GM18861 (cell line): Measurements from ENCODE around the gene UBN2.
"Not testable (repeated sequence)": the region's sequence is repeated elsewhere in the genome, so short reads cannot be mapped to it uniquely, and the experiment has no call there.

ENCODE experiments used
- ATAC-seq: cut with Tn5 transposase; IDR thresholded peaks from one replicate; pipeline ENCODE4 v1.9.1; 2021; ENCODE audit not compliant: unreplicated experiment

UBN2 gene

DNA sequence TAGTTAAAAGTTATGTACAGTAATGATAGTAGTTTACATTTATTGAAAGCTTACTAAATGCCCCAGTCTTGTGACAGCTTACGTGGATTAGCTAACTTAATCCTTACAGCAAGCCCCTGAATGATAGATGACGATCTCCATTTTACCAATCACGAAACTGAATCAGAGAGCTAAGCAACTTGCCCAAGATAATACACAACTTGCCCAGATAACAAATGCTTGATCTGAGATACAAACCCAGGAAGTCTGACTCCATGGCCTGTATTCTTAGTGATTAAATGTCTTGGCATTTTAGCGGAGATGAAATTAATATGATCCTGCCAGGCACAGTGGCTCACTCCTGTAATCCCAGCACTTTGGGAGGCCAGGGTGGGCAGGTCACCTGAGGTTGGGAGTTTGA is 63.2 kb downstream of the UBN2 start:
- ATAC-seq: no peak

DNA sequence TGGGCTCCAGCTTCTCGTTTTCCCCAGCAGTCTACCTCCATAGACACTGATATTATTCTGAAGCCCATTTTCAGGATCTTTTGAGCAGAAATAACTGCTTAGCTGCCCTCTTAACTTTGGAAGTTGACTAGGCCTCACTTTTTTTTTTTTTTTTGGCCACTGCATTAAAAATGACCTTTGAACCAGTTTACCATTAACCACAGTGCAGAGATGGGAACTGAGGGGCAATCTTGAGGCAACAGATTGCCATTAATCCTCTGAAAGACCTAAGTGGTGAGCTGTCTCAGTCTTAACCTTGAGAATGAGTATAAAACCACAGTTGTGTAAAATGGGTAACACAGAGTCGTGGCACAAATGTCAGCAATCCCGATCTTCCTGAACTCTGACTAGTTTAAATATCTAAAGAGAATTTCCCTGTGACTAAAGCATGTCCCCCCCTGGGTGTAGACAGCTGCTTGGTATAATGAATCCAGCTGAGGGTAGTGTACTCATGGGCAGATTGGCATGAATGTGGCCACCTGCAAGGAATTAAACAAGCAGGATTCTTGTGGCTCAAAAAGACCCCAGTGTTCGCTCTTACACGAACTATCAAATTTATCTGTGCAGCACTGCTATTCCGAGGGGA is 64.0 kb downstream of the UBN2 start:
- ATAC-seq: no peak

DNA sequence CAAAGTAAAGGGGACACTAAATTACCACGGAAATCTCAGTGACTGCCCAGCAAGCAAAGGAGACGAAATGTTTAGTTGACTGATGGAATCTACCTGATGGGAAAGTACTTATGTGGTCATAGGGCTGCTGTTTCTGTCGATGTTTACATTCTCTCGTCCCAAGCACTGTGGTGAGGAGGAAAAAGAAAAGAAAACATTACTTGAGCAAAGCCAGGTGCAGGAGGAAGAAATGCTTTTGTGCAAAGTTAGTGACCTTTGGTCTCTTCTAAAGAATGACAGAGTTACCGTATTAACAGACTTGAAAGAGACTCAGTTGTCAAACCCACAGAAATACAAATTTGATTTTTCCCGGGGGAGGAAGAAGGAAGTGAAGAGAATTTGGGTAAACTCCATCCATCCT is 66.8 kb downstream of the UBN2 start:
- no peak for ATAC-seq

DNA sequence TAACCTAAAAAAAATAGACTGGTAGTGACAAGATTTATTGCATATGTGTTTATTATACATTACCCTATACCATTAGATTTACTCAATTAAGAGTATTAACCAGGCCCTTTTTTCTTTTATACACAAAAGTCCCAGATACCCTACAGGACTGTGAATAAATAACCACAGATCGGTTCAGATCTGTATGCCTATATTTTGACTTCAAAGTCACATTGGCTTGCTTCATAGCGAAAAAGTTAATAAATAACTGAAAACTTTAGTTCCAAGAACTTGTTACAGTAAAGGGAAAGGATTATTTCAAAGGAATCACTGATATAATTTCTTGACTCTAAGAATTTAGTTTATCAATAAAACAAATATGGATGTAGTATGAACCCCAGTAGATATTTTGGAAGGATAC is 68.3 kb downstream of the UBN2 start:
- no peak for ATAC-seq

DNA sequence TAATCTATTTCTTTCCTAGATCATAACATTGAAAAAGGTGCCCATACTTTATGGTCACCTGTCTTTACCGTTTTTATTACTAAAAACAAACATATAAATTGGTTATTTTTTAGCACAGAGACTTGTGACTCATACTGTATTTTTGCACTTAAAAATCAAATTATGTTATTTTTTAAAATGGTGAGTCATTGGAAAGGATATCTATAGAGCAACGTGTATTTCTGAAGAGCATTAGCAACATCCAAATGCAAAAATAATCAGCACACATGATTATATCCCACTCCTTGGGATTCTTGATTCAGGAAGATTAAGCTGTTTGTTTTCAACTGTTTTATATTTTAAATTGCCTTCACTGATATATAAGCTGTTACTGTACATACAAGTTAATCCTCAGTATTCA is 69.4 kb downstream of the UBN2 start:
- no peak for ATAC-seq

DNA sequence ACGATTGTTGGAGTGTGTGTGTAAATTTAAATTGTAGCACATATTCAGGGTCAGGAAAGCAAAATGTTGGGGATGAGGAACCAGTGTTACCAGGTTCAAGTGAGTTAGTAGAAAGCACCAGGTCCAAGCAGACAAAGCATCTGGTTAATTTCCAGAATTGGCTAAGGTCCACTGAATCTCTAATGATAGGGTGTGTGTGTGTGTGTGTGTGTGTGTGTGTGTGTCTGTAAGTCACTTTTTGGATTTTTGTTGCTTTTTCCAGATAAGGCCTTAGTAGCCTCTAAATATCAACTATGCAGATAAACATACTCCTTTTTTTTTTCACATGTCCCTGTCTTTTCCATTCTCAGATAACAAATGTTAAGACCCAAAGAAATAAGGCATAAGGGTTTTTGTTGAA is 73.5 kb downstream of the UBN2 start:
- ATAC-seq: no peak

DNA sequence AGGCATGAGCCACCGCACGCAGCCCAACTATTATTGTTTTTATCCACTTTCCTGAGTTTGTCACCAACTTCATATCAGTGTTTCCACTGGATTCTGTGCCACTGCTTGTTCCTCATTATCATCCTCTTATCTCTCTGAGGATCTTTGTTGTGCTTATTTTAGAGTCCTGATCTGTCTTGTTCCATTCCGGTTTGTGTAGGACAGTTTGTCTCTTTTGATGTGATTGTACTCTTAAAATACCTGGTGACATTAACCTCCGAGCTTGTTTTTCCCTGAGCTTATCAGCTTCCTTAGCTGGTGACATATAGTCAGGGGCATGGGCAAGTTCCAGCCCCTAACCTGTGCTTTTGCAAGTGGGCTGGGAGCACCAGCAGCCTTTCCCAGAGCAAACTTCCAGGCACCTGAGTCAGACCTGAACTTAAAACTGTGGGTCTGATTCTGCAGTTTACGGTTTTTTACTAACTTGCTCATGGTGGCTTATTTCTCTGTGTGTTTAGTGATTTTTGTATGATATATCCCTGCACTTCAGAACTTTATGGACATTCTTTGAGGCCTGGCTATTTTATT is 87.0 kb downstream of the UBN2 start:
- no peak for ATAC-seq

DNA sequence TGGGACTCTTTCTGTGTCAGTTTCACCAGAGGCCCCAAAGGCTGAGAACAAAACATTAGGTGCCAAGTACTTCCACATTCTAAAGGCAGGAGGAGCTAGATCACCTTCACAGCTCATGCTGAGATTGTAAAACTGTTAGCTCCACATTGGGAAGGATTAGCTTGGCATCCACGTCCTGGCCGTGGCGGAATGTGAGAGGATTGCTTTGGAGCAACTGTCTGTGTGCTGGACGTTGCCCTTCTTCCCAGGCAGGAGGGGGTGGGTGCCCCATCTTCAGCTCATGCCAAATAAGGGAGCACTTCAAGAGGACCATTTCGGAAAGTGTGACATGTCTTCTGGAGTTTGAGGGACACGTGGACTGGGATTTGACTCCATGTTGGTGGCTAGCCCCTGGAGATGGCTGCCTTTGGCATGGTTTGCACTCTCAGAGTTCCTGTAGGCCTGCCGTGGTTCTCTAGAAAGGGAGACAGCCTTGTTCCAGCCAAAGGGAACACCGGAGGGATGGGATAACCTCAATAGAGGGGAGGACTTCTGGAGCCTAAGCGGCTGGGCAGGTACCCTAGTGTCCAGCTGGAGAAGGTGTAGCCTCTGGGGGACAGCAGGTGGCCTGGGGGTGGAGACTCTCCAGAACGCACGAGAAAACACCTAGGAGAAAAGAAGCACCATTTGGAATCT is 90.2 kb downstream of the UBN2 start:
- no peak for ATAC-seq

DNA sequence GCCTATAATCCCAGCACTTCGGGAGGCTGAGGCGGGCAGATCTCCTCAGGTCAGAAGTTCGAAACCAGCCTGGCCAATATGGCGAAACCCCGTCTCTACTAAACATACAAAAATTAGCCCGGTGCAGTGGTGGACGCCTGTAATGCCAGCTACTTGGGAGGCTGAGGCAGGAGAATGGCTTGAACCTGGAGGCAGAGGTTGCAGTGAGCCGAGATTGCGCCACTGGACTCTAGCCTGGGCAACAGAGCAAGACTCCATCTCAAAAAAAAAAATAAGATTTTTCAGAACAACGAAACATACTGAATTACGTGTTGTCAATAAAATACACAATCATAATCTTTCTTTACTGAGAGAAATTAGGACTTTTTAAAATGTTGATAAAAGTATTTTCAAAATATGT is 93.7 kb downstream of the UBN2 start:
- ATAC-seq: not testable (repeated sequence)

DNA sequence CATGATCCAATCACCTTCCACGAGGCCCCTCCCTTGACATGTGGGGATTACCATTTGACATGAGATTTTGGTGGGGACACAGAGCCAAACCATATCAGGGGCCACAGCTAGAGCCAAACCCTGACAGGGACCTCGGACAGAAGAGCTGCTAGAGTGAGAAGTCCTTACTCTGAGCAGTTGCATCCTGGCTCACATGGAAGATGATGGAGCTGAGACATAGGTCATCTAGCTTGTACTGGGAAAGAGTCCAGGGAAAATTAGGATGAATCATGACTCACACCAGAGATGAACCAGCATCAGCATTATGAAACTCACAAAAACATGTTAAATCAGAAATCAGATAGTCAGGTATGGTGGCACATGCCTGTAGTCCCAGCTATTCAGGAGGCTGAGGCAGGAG is 97.3 kb downstream of the UBN2 start:
- ATAC-seq: no peak

DNA sequence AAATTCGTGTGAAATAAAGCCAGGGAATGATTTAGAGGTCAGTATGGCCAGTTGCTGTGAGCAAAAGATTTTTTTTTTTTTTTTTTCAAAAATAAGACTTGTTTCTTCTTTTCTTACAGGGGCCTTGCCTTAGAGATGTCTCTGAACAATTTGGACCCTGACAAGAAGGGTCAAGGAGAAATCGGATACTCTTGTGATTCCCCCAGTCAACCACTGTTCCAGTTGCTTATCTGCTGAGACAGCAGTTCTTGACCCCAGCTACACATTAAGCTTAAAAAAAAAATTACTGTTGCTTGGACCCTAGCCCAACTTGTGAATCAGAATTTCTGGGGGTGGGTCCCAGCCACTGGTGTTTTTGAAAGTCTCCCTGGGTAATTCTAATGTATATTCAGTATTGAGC is 98.1 kb downstream of the UBN2 start:
- ATAC-seq: no peak

DNA sequence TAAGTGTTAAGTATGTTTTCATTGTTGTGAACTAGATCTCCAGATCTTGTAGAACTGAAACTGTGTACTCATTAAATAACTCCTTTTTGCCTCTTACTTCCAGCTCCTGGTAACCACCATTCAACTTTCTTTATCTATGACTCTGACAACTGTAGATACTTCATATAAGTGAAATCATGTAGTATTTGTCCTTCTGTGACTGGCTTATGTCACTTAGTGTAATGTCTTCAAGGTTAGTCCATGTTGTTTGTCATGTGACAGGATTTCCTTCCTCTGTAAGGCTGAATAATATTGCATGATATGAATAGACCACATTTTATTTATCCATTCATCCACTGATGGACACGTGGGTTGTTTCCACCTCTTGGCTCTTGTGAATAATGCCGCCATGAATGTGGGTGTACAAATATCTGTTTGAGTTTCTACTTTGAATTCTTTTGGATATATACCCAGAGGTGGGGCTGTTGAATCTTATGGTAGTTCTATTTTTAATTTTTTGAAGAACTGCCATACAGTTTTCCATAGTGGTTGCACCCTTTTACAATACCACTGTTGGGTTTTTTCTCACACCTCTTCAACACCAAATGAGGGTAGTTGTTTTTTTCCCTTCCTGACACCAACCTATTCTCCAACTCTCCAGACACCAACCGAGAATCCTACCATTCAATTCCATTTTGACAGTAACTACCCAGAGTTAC is 99.4 kb downstream of the UBN2 start:
- no peak for ATAC-seq

DNA sequence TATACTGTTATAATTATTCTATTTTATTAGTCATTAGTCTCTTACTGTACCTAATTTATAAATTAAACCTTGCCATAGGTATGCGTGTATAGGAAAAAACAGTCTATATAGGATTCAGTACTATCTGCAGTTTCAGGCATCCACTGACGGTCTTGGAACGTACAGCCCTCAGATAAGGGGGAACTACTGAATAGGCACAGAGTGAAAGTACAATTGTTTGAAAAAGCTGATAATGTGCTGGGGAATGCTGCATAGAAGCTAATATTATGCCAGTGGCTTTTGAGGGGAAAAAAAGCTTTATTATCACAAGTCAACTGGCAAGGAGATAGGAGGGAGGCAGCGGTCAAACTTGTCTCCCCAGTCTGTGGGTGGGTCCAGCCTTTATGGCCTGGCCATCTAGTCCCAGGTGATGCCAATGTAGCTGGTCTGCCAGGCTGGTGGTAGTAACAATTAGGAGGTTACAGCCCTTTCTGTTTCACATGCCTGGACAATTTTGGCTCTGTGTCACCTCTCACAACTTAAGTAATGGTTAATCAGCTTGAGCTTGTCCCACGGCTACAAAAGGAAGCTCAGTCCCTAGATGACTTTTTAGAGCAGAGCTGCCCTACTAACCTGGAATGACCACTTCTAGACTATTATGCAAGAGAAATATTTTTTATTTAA is 101.8 kb downstream of the UBN2 start:
- no peak for ATAC-seq

DNA sequence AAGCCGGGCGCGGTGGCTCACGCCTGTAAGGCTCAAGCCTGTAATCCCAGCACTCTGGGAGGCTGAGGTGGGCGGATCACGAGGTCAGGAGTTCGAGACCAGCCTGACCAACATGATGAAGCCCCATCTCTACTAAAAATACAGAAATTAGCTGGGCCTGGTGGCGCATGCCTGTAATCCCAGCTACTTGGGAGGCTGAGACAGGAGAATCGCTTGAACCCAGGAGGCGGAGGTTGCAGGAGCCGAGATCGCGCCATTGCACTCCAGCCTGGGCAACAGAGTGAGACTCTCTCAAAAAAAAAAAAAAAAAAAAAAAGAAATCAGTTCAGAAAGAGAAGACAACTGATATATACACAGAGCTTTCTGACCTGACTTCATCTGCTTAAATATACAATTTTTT is 102.4 kb downstream of the UBN2 start:
- not testable (repeated sequence) for ATAC-seq

DNA sequence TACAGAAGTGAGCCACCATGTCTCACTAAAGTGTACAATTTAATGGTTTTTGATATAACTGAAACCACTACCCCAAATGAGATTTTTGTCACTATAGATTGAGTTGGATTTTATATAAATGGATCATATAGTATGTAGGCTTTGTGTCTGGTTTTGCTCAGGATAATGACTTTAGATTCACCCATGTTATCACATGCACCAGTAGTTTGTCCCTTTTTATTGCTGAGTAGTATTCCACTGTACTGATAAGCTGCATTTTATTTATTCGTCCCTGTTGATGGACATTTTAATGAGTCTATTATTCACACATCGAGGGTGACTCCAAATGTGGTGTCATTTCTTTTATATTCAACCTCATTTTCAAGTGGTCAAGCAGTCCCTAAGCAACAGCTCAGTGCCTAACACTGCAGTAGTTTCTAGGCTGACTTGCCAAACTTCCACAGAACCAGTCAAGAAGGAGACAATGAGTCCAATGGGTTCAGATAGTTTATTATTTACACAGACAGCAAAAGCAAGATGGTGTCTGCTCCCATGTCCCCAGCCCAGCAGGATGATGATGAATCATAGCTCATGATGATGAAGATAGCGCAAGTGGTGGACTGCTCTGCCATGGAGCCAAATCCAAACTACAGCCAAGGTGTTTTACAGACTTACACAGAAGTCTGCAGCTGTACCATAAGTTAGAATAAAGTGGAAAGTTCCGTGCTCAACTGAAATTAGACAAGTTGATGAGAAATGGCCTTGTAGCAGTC is 103.5 kb downstream of the UBN2 start:
- no peak for ATAC-seq

DNA sequence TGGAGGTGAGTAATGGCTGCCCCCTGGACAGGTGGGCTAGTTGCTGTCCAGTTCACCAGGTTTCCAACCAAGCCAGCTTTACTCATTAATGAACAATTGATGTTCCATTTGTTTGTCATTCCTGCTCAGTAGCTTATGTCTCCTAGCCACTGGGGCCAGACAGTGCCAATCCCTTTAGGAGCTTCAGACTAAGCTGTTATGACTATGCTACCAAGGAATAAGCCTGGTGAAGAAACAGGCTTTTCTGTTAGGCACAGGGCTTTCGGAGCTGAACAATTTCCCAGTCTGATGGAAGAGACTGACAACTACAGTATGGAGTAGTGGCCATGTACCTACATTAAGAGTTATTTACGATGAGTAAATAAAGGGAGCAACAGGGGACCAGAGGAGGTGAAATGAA is 108.0 kb downstream of the UBN2 start:
- ATAC-seq: no peak

DNA sequence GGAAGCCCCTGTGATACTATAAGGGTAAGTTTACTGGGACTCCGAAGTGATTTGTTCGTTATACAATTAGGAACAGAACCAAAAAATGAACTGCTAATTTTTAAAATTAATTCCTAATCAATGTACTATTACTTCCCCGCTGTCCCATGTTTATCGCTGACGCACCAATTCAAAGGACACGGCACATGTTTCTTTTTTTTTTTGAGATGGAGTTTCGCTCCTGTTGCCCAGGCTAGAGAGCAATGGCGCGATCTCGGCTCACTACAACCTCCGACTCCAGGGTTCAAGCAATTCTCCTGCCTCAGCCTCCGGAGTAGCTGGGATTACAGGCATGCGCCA is 108.6 kb downstream of the UBN2 start:
- ATAC-seq: no peak

DNA sequence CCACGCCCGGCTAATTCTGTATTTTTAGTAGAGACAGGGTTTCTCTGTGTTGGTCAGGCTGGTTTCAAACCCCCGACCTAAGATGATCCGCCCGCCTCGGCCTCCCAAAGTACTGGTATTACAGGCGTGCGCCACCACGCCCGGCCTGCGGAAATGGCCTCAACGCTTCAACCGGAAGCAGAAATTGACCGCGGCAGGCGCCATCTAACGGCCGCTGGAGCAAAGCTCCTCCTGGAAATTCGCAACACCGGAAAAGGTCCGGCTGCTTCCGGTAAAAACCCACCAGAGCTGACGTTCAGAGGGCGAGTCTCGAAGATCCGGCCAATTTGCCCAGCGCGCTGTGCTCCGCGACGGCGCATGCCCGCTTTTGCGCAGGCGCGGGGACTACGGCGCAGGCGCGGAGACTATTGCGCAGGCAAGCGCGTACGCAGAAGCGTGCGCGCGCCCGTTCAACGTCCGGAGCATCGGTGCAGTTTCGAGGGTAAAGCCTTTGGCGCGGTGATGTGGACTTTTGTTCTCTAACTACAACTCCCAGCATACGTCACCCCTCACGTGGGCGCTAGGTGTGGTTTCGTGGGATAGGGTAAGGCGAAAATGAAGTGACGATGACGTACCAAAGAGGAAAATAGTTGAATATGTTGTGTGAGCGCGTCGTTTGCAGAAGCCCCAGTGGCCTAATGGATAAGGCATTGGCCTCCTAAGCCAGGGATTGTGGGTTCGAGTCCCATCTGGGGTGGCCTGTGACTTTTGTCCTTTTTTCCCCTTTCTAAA is 109.2 kb downstream of the UBN2 start:
- ATAC-seq: peak; percentile 81

DNA sequence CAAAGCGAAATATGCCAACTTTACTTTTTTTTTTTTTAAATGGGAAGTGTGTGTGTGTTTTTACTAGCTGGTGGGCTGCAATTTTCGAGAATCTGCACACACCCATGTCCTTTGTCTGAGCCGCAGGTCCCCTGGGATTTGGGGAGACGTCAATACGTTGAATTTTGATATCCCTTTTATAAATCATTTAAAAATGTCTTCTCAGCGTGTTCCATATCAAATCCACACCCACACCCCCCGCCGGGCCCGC is 109.7 kb downstream of the UBN2 start:
- no peak for ATAC-seq

DNA sequence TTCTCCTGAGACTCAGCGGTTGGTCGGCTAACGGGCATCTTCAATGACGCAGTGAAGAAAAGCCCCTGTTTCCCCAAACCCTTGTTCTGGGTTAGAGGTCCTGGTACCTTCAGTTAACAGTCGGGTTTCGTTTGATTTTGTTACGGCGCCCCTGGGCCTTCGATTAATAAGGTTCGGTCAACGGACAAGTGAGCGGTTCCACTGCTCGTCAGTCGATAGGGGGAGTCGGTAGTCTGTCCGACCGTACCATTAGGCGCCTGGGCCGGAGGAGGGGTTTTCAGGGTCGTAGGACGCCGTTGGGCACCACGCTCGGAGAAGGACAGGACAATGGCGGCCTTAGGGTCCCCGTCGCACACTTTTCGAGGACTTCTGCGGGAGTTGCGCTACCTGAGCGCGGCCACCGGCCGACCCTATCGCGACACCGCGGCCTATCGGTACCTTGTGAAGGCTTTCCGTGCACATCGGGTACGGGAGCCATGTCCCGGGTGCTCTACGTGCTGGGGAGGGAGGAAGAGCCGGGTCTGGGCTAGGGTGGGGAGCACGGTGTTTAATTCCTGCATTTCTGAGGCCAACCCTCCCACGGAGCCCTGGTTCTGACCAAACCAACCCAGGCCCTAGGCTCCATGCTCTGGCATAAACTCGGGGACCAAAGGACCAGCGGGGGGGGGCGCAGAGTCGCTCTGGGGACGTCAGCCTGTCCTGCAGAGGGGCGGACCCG is 110.2 kb downstream of the UBN2 start, which contains the start of gene FMC1:
FMC1 (plus strand) TSS at position 280 of the 718 bp plus-strand sequence; CDS start at position 328, 48 bp downstream.
- peak; percentile 31 for ATAC-seq
